ENCODE results near the gene PSME3IP1.
"Not testable (repeated sequence)": the region's sequence is repeated elsewhere in the genome, so short reads cannot be mapped to it uniquely, and the experiment has no call there.

The PSME3IP1 gene

GRCh38 chr16:57123216-57123973 is 62.4 kb downstream of the PSME3IP1 start:
- no peak for DNase-seq

GRCh38 chr16:57118461-57119084 is 67.3 kb downstream of the PSME3IP1 start:
- no peak for DNase-seq

- no peak for DNase-seq
Observed at GRCh38 chr16:57115514-57116182, 70.2 kb downstream of the PSME3IP1 start.

GRCh38 chr16:57115168-57115513 is 70.7 kb downstream of the PSME3IP1 start:
- no peak for DNase-seq

GRCh38 chr16:57113664-57114063 is 72.2 kb downstream of the PSME3IP1 start:
- DNase-seq = no peak

GRCh38 chr16:57113042-57113453 is 72.8 kb downstream of the PSME3IP1 start:
- DNase-seq = no peak

- DNase-seq = no peak
Observed at GRCh38 chr16:57112403-57113041, 73.3 kb downstream of the PSME3IP1 start.

GRCh38 chr16:57111420-57111819 is 74.4 kb downstream of the PSME3IP1 start:
- DNase-seq = no peak

- DNase-seq = no peak
Observed at GRCh38 chr16:57110937-57111336, 74.9 kb downstream of the PSME3IP1 start.

- DNase-seq = not testable (repeated sequence)
Observed at GRCh38 chr16:57109259-57110105, 76.4 kb downstream of the PSME3IP1 start.

GRCh38 chr16:57108432-57108831 is 77.4 kb downstream of the PSME3IP1 start:
- no peak for DNase-seq

- no peak for DNase-seq
Observed at GRCh38 chr16:57107321-57107922, 78.4 kb downstream of the PSME3IP1 start.

- no peak for DNase-seq
Observed at GRCh38 chr16:57106767-57107166, 79.1 kb downstream of the PSME3IP1 start.

- no peak for DNase-seq
Observed at GRCh38 chr16:57105184-57105583, 80.7 kb downstream of the PSME3IP1 start.

- no peak for DNase-seq
Observed at GRCh38 chr16:57104706-57105105, 81.1 kb downstream of the PSME3IP1 start.

- DNase-seq = no peak
Observed at GRCh38 chr16:57102888-57103851, 82.7 kb downstream of the PSME3IP1 start.
